Endothelial cell of umbilical vein (primary cell): ENCODE measurements around the gene ARF6. TPM values are rescaled to one million over a fixed set of nuclear protein-coding genes. Genes with fewer than 3 reads are reported as not detected.

Source experiments
- BruUV-seq: library from RNA; stranded (reverse); fragments of 400-500 nt; replicated peaks from 2 replicates; lab custom pipeline; 2021; lab: Mats Ljungman, UMichigan
- CTCF ChIA-PET: fragments of 300-600, 350-600 bp; sonication (Branson Sonifier 250); formaldehyde crosslinking; loops from one replicate; lab custom pipeline; 2021; ENCODE audit warnings: antibody characterized with exemption, inconsistent platforms; lab: Charles Lee
- POLR2A ChIA-PET: fragments of 300-600, 350-600 bp; sonication (Branson Sonifier 250); formaldehyde crosslinking; loops from one replicate; lab custom pipeline; 2021; ENCODE audit warnings: antibody characterized with exemption, inconsistent platforms; lab: Charles Lee
- DNase-seq: peaks from one replicate; pipeline ENCODE4 v3.0.0-alpha.2; 2011; ENCODE audit warnings: low read depth, low spot score
- FAIRE-seq: peaks from 2 replicates; lab custom pipeline; 2011; peaks lifted over from hg19 to GRCh38; lab: Jason Lieb, UNC
- H2AFZ ChIP-seq: 2 replicates; pipeline ENCODE4 v1.6.0; 2012; ENCODE audit warnings: low read depth, low read length, control low read depth, inconsistent platforms
- H3K27ac ChIP-seq: 2 replicates; pipeline ENCODE4 v1.5.1; 2011; ENCODE audit warnings: low read depth, mild to moderate bottlenecking, control low read depth, low read length, moderate library complexity; ENCODE audit not compliant: insufficient read depth
- H3K27me3 ChIP-seq, 2 experiments: 2 replicates each; pipeline versions ENCODE4 v1.6.0 to v1.6.1; 2011; ENCODE audit warnings: low read length in 2 of 2, mixed read lengths in 1 of 2; ENCODE audit not compliant: control insufficient read depth in 2 of 2, insufficient read depth in 2 of 2
- H3K36me3 ChIP-seq, 2 experiments: 2 replicates in 1 of 2; 3 replicates in 1 of 2; pipeline ENCODE4 v1.5.1; 2011; ENCODE audit warnings: low read length in 2 of 2, mild to moderate bottlenecking in 1 of 2, moderate library complexity in 1 of 2; ENCODE audit not compliant: control insufficient read depth in 2 of 2, insufficient read depth in 2 of 2; ENCODE audit errors: extremely low read depth in 1 of 2
- H3K4me1 ChIP-seq: 3 replicates; pipeline ENCODE4 v1.5.1; 2011; ENCODE audit warnings: mild to moderate bottlenecking, low read length; ENCODE audit not compliant: control insufficient read depth, insufficient read depth; ENCODE audit errors: extremely low read depth
- H3K4me2 ChIP-seq: 2 replicates; pipeline ENCODE4 v1.6.1; 2011; ENCODE audit warnings: low read length, control low read depth, mixed read lengths; ENCODE audit not compliant: insufficient read depth
- H3K4me3 ChIP-seq, 3 experiments: fragments of 200-600 bp in 1 of 3; sonication (generic), shearing (Covaris generic) in 1 of 3; replicated peaks in 1 of 3; 2 replicates each; pipeline ENCODE4 v1.5.1; 2011 to 2016; ENCODE audit warnings: control low read depth in 3 of 3, low read length in 3 of 3, mild to moderate bottlenecking in 2 of 3, inconsistent platforms in 1 of 3, low read depth in 1 of 3, moderate library complexity in 1 of 3; ENCODE audit not compliant: insufficient read depth in 1 of 3
- H3K79me2 ChIP-seq: 2 replicates; pipeline ENCODE4 v1.6.0; 2012; ENCODE audit warnings: low read length, inconsistent platforms; ENCODE audit not compliant: control insufficient read depth, insufficient read depth
- H3K9ac ChIP-seq: replicated peaks from 2 replicates; pipeline ENCODE3; 2011; ENCODE audit warnings: low read length, control low read depth; ENCODE audit not compliant: insufficient read depth; ENCODE audit errors: extremely low read depth
- H3K9me1 ChIP-seq: replicated peaks from 3 replicates; pipeline ENCODE4 v1.6.0; 2011; ENCODE audit warnings: mild to moderate bottlenecking, low read length; ENCODE audit not compliant: control insufficient read depth, insufficient read depth; ENCODE audit errors: extremely low read depth
- H3K9me3 ChIP-seq: replicated peaks from 2 replicates; pipeline ENCODE4 v1.5.1; 2012; ENCODE audit warnings: low read length, inconsistent platforms; ENCODE audit not compliant: control insufficient read depth, insufficient read depth
- H4K20me1 ChIP-seq: replicated peaks from 2 replicates; pipeline ENCODE3; 2011; ENCODE audit warnings: mild to moderate bottlenecking, low read length; ENCODE audit not compliant: control insufficient read depth, insufficient read depth; ENCODE audit errors: extremely low read depth
- CTCF ChIP-seq, 2 donors: IDR thresholded peaks; 1 replicate in 1 of 2; 2 replicates in 1 of 2; pipeline ENCODE4 v1.5.1; 2011; ENCODE audit warnings: low read length in 2 of 2, mild to moderate bottlenecking in 2 of 2, moderate library complexity in 2 of 2, control low read depth in 1 of 2, inconsistent platforms in 1 of 2, low read depth in 1 of 2; ENCODE audit not compliant: insufficient read depth in 1 of 2; ENCODE audit errors: extremely low read depth in 1 of 2
- EZH2 ChIP-seq: IDR thresholded peaks from 2 replicates; pipeline ENCODE4 v1.6.1; 2012; ENCODE audit warnings: borderline replicate concordance, low read depth, mild to moderate bottlenecking, moderate library complexity, low read length, inconsistent platforms; ENCODE audit not compliant: severe bottlenecking
- FOS ChIP-seq: IDR thresholded peaks from 2 replicates; pipeline ENCODE4 v1.6.1; 2011; ENCODE audit warnings: mild to moderate bottlenecking, low read length, moderate library complexity, borderline replicate concordance; ENCODE audit not compliant: insufficient read depth
- GATA2 ChIP-seq: IDR thresholded peaks from 2 replicates; pipeline ENCODE4 v1.7.0; 2011; ENCODE audit warnings: low read depth, mild to moderate bottlenecking, moderate library complexity, mixed read lengths, low read length; ENCODE audit not compliant: insufficient read length, insufficient read depth
- JUN ChIP-seq: IDR thresholded peaks from 2 replicates; pipeline ENCODE4 v1.6.1; 2011; ENCODE audit warnings: borderline replicate concordance, low read depth; ENCODE audit not compliant: insufficient read length, insufficient read depth
- MAX ChIP-seq: IDR thresholded peaks from 2 replicates; pipeline ENCODE4 v1.6.1; 2011; ENCODE audit not compliant: insufficient read depth, insufficient read length
- MYC ChIP-seq: IDR thresholded peaks from one replicate; pipeline ENCODE4 v1.6.1; 2011; ENCODE audit warnings: mild to moderate bottlenecking, low read depth, low read length
- POLR2A ChIP-seq: IDR thresholded peaks from 2 replicates; pipeline ENCODE4 v1.6.1; 2012; ENCODE audit warnings: low read depth, mild to moderate bottlenecking, control low read depth, low read length
- POLR2AphosphoS5 ChIP-seq: IDR thresholded peaks from 2 replicates; pipeline ENCODE4 v1.6.1; 2012; ENCODE audit warnings: low read depth, mild to moderate bottlenecking, control low read depth, low read length, moderate library complexity; ENCODE audit not compliant: insufficient read depth
- dilution Hi-C: fragments of 300-500 bp; cut with MboI; formaldehyde crosslinking; loops from one replicate; pipeline ENCODE4 v1.15.0; 2019; ENCODE audit warnings: low sequenced_read_pairs; ENCODE audit not compliant: extremely low pct_ligation_motif_present
- intact Hi-C: fragments of 100-400 bp; cut with micrococcal nuclease; formaldehyde crosslinking; loops from one replicate; pipeline ENCODE4 v1.10.0; 2022
- polyA plus RNA-seq, 4 experiments: library from polyadenylated mRNA; depleted of rRNA in 3 of 4; stranded (reverse) in 3 of 4; unstranded in 1 of 4; fragments of >200 nt; gene quantifications; 2 replicates each; pipeline versions ENCODE4 v1.2.1 to v1.2.3, GENCODE V29; 2011 to 2012; ENCODE audit warnings: missing spikeins in 1 of 4
- total RNA-seq: library from RNA; stranded (reverse); gene quantifications from 2 replicates; pipeline ENCODE4 v1.2.3, GENCODE V29; 2021

The ARF6 gene
- total and polyA plus RNA-seq, 2 donors (not counting 3 experiments of a cell fraction or from before 2014, with no cell fraction given): 21.7 to 73.6 TPM

GRCh38 chr14:49897414-49897813 lies 4.5 kb downstream of the ARF6 start:
- peaks cover 56% of the 10 kb centered on the region for H3K79me2 ChIP-seq
- no peak overlapping the region for H3K27ac ChIP-seq
- H3K4me3 ChIP-seq: peak overlapping the region in 1 of 3 experiments; percentile 70
- no TSS peak for BruUV-seq
- no peaks in the 10 kb centered on the region for H3K9me3 ChIP-seq
- intact Hi-C loops (no loop called here), dilution Hi-C loops (no loop called here)
- ChIA-PET POLR2A (no interaction called here), CTCF (interaction anchor here (0.9 to 1.4 kb wide), 5 partner anchors 10 to 208 kb away, joined by 3 to 6 read pairs (median 5); no protein-coding TSS in a partner anchor)
- H4K20me1 ChIP-seq: peaks cover 4% of the 10 kb centered on the region
- no peaks in the 10 kb centered on the region for H3K9me1 ChIP-seq
- no peak for FAIRE-seq
- H3K4me2 ChIP-seq: peak overlapping the region; percentile 94
- H3K27me3 ChIP-seq: no peaks in the 10 kb centered on the region
- H3K4me1 ChIP-seq: peaks cover 36% of the 10 kb centered on the region
- DNase-seq: no peak
- no peak overlapping the region for H2AFZ ChIP-seq
- H3K36me3 ChIP-seq: peaks cover 0 to 5% of the 10 kb centered on the region in 2 experiments
- TF ChIP-seq EZH2: no peak
- TF ChIP-seq JUN: no peak
- no peak for TF ChIP-seq POLR2A
- no peak for TF ChIP-seq FOS
- TF ChIP-seq CTCF (IDR thresholded peaks at IDR 0.05; ENCODE audit: extremely low read depth in 1 of 2, insufficient read depth in 1 of 2, low read depth in 1 of 2, low read length in 2 of 2): no peak
- no peak for TF ChIP-seq MAX
- no peak for TF ChIP-seq GATA2
- TF ChIP-seq POLR2AphosphoS5: no peak
- TF ChIP-seq MYC: no peak
- H3K9ac ChIP-seq: no peak overlapping the region
